ENCODE measurements around the gene SSH2. TPM values are rescaled to one million over a fixed set of nuclear protein-coding genes. Genes with fewer than 3 reads are reported as not detected.
"Not testable (repeated sequence)": the region's sequence is repeated elsewhere in the genome, so short reads cannot be mapped to it uniquely, and the experiment has no call there.

SSH2 gene
- total RNA-seq, 1 experiment from 2014 or later = 45.1 TPM

GRCh38 chr17:29726715-29727252 is 203.2 kb downstream of the SSH2 start:
- no peak overlapping the region for H3K27ac ChIP-seq
- CTCF ChIA-PET = no interaction called here
- H3K36me3 ChIP-seq (ENCODE audit: low read depth) = no peaks in the 10 kb centered on the region
- intact Hi-C loops (cut with micrococcal nuclease; ENCODE audit: unreplicated experiment) = no loop called here
- H3F3A ChIP-seq (ENCODE audit: insufficient read depth, low read depth) = no peaks in the 10 kb centered on the region
- no TSS peak for BruUV-seq (replicated peaks)
- no peak overlapping the region for H3K4me3 ChIP-seq
- no peaks in the 10 kb centered on the region for H3K9me2 ChIP-seq (ENCODE audit: insufficient read depth)
- TF ChIP-seq CTCF (conservative IDR thresholded peaks at IDR 0.05) (no peak), EZH2 (IDR thresholded peaks at IDR 0.05; ENCODE audit: low read depth) (no peak)
- no peaks in the 10 kb centered on the region for H3K9me3 ChIP-seq (ENCODE audit: insufficient read depth, low read depth)
- peaks cover 12% of the 10 kb centered on the region for H3K4me1 ChIP-seq (replicated peaks; ENCODE audit: insufficient read depth)
- H3K27me3 ChIP-seq (ENCODE audit: insufficient read depth, low read depth) = no peaks in the 10 kb centered on the region
- POLR2A ChIA-PET (ENCODE audit: unreplicated experiment) = no interaction called here
- DNase-seq = no peak
- H3K4me2 ChIP-seq = peak overlapping the region; percentile 0; the same call in 1 of the 2 replicates
- H3K79me2 ChIP-seq (ENCODE audit: low read depth) = no peaks in the 10 kb centered on the region
- no peak overlapping the region for H2AFZ ChIP-seq
- H4K20me1 ChIP-seq (ENCODE audit: insufficient read depth) = no peaks in the 10 kb centered on the region

GRCh38 chr17:29725408-29725807 is 204.6 kb downstream of the SSH2 start:
- H3K4me2 ChIP-seq; H2AFZ ChIP-seq; H4K20me1 ChIP-seq (ENCODE audit: insufficient read depth); BruUV-seq (replicated peaks); H3K4me3 ChIP-seq; H3K9me3 ChIP-seq (ENCODE audit: insufficient read depth, low read depth); DNase-seq; H3K36me3 ChIP-seq (ENCODE audit: low read depth); POLR2A ChIA-PET (ENCODE audit: unreplicated experiment); H3F3A ChIP-seq (ENCODE audit: insufficient read depth, low read depth); H3K27ac ChIP-seq; H3K27me3 ChIP-seq (ENCODE audit: insufficient read depth, low read depth); H3K79me2 ChIP-seq (ENCODE audit: low read depth); intact Hi-C loops (cut with micrococcal nuclease; ENCODE audit: unreplicated experiment); H3K4me1 ChIP-seq (replicated peaks; ENCODE audit: insufficient read depth); H3K9me2 ChIP-seq (ENCODE audit: insufficient read depth): not testable (repeated sequence)
- CTCF ChIA-PET = interaction anchor here (0.6 kb wide), 1 partner anchor 86 kb away, joined by 5 read pairs; no protein-coding TSS in a partner anchor

GRCh38 chr17:29723278-29724047 is 206.6 kb downstream of the SSH2 start:
- Histone ChIP-seq H3K27me3 (ENCODE audit: insufficient read depth, low read depth) (no peaks in the 10 kb centered on the region), H3K9me2 (ENCODE audit: insufficient read depth) (no peaks in the 10 kb centered on the region), H3K79me2 (ENCODE audit: low read depth) (no peaks in the 10 kb centered on the region), H3K36me3 (ENCODE audit: low read depth) (no peaks in the 10 kb centered on the region), H3K4me1 (replicated peaks; ENCODE audit: insufficient read depth) (peaks cover 10% of the 10 kb centered on the region), H3K4me3 (no peak overlapping the region), H3F3A (ENCODE audit: insufficient read depth, low read depth) (no peaks in the 10 kb centered on the region), H4K20me1 (ENCODE audit: insufficient read depth) (no peaks in the 10 kb centered on the region), H3K9me3 (ENCODE audit: insufficient read depth, low read depth) (no peaks in the 10 kb centered on the region), H3K4me2 (no peak overlapping the region), H3K27ac (no peak overlapping the region), H2AFZ (no peak overlapping the region)
- POLR2A ChIA-PET (ENCODE audit: unreplicated experiment) = interaction anchor here (0.7 kb wide), 1 partner anchor 35 kb away, joined by 4 read pairs; no protein-coding TSS in a partner anchor
- TF ChIP-seq EZH2 (IDR thresholded peaks at IDR 0.05; ENCODE audit: low read depth) (no peak), CTCF (conservative IDR thresholded peaks at IDR 0.05) (no peak)
- BruUV-seq (replicated peaks) = no TSS peak
- no peak for DNase-seq
- intact Hi-C loops (cut with micrococcal nuclease; ENCODE audit: unreplicated experiment) = no loop called here
- CTCF ChIA-PET = interaction anchor here (0.7 kb wide), 1 partner anchor 33 kb away, joined by 3 read pairs; no protein-coding TSS in a partner anchor
